ENCODE data around the gene DDX1.
"Not testable (repeated sequence)": the region's sequence is repeated elsewhere in the genome, so short reads cannot be mapped to it uniquely, and the experiment has no call there.

DDX1 gene

DNA sequence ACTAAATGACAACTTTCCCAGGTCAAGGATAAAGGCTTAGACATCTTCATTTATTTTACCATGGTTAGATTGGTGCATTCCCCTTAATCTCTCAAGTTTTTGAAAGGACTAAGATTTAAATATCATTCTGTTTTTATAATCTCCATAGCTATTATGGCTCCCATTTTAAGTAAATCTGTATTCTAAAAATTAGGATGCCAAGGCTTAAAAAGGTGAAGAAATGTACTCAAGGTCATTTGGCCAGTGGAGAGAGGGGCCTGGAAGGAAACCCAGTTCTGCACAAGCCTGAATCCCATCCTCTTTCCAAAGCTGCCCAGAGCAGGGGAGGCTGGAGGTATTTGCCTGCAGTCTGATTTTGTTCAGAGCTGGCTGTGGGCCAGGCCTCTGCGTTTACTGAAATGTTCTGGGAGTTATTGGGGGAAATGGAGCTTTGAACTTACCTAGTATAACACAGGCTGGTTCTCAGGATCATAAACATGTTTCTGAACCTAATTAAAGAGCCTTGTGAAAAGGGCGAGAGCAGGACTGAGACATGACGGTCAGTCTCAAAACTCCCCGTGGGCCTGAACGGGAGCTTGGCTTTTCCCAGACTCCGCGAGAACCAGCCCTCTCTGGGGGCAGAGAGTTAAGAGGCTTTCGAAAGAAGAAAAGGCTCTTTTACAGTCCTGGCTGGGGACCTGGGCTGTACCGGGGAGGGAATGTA lies 85.6 kb downstream of the DDX1 start:
- DNase-seq (ENCODE audit: low read depth in 2 of 2): no peak

DNA sequence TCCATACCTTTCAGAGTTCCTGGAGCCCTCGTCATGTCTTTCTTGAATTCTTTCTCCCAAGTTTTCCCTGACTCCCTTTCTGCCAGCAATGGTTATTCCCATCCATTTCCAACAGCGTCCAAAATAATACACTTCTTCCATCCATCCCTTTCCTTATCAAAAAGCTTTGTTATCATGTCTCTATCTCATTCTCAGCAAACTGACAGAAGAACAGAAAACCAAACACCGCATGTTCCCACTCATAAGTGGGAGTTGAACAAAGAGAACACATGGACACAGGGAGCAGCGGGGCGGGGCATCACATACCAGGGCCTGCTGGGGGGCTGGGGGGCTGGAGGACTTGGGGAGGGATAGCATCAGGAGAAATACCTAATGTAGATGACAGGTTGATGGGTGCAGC lies 86.7 kb downstream of the DDX1 start:
- DNase-seq (ENCODE audit: low read depth in 2 of 2): no peak

DNA sequence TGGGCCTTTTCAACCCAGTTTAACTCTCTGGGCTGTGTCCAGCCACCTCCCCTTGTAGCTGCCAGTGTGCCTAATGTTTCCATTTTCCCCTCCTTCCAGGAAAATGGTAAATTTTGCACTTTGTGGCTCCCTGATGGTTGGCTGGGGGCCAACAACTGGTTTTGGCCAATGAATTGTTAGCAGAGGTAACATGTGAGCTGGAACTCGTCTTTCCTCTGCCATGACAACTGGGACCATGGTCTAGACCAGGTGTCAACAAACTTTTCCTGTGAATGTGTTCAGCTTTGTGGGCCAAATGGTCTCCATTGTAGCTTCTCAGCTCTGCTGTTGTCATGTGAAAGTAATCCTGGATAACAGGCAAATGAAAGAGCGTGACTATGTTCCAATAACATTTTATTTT lies 87.2 kb downstream of the DDX1 start:
- no peak for DNase-seq (ENCODE audit: low read depth in 2 of 2)

DNA sequence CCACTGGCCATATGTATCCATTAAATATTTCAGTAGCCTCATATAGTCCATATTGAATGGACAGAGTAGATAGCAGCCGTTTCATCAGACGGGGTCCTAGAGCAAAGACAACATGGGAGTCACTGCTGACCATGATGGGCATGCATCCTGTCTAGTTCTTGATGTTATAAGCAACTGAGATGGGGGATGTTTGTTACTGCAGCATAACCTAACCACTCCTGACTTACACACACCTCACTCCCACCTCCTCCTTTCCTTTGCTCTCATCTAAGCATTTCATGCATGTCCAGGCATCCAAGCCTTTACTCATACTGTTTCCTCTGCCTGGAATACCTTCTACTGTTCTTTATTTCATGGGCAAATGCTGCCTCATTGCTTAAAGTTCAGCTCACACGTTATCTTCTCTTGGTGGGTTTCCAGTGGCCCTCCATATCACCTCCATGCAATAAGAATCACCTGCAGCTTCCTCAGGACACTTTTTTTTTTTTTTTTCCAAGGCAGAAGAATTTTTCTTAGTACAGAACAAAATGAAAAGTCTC lies 87.8 kb downstream of the DDX1 start:
- DNase-seq (ENCODE audit: low read depth in 2 of 2): no peak

DNA sequence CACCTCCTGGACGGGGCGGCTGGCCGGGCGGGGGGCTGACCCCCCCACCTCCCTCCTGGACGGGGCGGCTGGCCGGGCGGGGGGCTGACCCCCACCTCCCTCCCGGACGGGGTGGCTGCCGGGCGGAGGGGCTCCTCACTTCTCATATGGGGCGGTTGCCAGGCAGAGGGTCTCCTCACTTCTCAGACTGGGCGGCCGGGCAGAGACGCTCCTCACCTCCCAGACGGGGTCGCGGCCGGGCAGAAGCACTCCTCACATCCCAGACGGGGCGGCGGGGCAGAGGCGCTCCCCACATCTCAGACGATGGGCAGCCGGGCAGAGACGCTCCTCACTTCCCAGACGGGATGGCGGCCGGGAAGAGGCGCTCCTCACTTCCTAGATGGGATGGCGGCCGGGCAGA lies 88.5 kb downstream of the DDX1 start:
- not testable (repeated sequence) for DNase-seq (ENCODE audit: low read depth in 2 of 2)
